HL-60 (cell line): ENCODE measurements around the gene OXNAD1.

Source experiments
- CTCF ChIP-seq: IDR thresholded peaks from one replicate; pipeline ENCODE4 v1.5.1; 2011; ENCODE audit warnings: low read length, control low read depth, inconsistent platforms; ENCODE audit not compliant: insufficient read depth
- POLR2AphosphoS5 ChIP-seq: IDR thresholded peaks from 2 replicates; pipeline ENCODE4 v1.6.1; 2012; ENCODE audit warnings: low read depth
- REST ChIP-seq: IDR thresholded peaks from 2 replicates; pipeline ENCODE4 v1.6.1; 2012; ENCODE audit warnings: low read depth; ENCODE audit not compliant: insufficient replicate concordance
- SPI1 ChIP-seq: IDR thresholded peaks from 2 replicates; pipeline ENCODE4 v1.6.1; 2012; ENCODE audit warnings: low read depth, mild to moderate bottlenecking, borderline replicate concordance

GRCh38 chr3:16249886-16250285 is 15.1 kb upstream of the OXNAD1 start:
- TF ChIP-seq CTCF (no peak), REST (no peak), POLR2AphosphoS5 (no peak), SPI1 (no peak)
